NOMO-1 treated with DMSO at 0.1 percent for 48 hours (cell line): ENCODE results near the gene NODAL.

ENCODE experiments used
- DNase-seq: peaks from one replicate; lab custom pipeline; 2025; ENCODE audit not compliant: unreplicated experiment; lab: John Stamatoyannopoulos, UW

Gene NODAL

GRCh38 chr10:70433581-70434280 lies 7.8 kb downstream of the NODAL start:
- DNase-seq: no peak

GRCh38 chr10:70432561-70433263 lies 8.8 kb downstream of the NODAL start:
- DNase-seq: no peak

- no peak for DNase-seq
Measured at GRCh38 chr10:70432101-70432500, 9.4 kb downstream of the NODAL start.

DNA sequence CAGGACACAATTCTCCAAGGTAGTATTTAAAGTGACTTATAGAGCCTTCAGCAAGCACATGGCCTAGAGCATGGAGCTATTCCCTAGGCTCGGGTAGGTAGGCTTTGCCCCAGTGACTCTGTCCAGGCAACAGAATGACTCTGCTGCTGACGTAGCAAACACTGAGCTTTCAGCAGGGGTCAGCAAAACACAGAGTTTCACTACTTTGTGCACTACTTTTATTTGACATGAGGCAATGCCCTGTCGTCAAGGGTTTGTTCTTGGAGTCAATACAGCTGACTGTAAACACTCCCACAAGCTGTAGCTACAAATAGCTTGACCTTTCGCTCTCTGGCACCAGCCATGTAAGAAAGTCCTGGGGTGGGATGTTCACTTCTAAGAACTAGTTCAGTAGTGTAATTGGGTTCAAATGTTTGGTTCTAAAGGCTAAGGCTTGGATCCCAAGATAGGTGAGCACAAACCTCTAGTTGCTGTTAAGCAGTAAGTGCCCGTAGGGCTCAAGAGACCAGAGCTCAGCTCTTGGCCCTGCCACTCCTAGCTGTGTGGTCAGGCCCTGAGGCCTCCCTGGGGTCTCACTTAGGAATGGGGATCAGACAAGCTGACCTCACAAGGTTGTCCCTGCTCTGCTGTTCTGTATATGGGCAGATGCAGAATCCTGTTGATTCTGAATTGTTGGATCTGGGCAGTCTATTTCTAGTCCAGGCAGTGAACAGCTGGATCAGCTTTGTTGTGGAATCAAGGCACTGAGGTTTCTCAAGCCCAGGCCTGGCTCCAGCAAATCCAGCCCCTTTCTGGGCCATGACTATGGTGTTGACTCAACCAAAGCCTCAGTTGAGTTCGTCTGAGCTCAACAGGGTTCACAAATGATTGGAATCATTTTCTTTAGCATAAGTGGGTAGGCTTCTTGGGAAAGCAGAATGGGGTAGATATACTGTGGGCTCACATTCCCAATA lies 10.7 kb downstream of the NODAL start:
- no peak for DNase-seq

GRCh38 chr10:70426823-70427222 lies 14.7 kb downstream of the NODAL start:
- DNase-seq: no peak

- DNase-seq: no peak
Measured at GRCh38 chr10:70425096-70425495, 16.4 kb downstream of the NODAL start.

DNA sequence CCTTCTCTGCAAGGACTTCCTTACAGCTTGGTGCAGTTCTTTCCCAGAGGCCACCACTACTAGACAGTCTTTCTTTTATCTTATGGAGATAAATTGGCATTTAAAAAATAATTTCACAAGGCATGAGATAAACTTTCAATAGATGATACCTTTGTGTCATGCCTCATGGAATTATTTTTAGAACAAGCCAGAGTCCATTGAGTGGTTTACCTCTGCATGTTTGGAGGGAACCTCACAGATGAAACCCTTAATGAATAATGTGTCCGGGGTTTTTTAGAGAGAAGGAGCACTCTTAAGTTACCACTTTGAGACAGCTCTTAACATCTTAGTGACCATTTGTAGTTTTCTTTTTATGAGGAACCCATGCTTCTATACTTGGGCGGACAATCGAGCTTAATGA lies 17.2 kb downstream of the NODAL start:
- no peak for DNase-seq

DNA sequence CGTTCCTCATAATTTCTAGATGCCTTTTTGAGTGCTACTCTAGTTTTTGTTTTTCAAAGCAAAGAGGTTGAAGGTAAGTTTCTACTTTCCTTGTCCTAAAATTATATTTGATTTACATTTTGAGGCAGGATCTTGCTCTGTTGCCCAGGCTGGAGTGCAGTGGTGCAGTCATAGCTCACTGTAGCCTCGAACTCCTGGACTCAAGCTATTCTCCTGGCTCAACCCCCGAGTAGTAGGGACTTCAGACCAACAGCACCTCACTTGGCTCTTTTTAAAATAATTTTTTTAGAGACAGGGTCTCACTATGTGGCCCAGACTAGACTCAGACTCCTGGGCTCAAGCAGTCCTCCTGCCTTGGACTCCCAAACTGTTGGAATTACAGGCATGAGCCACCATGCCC lies 22.8 kb downstream of the NODAL start:
- no peak for DNase-seq

- no peak for DNase-seq
Measured at GRCh38 chr10:70418229-70418628, 23.3 kb downstream of the NODAL start.

- DNase-seq: no peak
Measured at GRCh38 chr10:70417568-70417967, 23.9 kb downstream of the NODAL start.

- DNase-seq: no peak
Measured at GRCh38 chr10:70412356-70412755, 29.1 kb downstream of the NODAL start.

- no peak for DNase-seq
Measured at GRCh38 chr10:70410608-70411007, 30.9 kb downstream of the NODAL start.

DNA sequence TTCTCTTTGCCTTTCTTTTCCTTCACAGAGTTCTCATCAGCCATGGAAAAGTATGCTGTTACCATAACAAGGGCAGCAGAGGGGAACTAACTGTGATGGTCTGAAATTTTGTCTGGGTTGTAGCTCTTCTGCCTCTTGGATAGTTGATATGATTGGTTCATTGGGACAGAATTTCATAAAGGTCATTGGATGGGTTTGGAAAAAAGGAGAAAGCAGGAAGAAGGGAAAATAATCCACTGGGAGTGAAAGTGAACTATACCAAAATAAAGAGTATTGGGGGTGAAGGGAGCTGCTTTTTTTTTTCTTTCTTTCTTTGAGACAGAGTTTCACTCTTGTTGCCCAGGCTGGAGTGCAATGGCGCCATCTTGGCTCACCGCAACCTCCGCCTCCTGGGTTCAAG lies 31.7 kb downstream of the NODAL start:
- no peak for DNase-seq

DNA sequence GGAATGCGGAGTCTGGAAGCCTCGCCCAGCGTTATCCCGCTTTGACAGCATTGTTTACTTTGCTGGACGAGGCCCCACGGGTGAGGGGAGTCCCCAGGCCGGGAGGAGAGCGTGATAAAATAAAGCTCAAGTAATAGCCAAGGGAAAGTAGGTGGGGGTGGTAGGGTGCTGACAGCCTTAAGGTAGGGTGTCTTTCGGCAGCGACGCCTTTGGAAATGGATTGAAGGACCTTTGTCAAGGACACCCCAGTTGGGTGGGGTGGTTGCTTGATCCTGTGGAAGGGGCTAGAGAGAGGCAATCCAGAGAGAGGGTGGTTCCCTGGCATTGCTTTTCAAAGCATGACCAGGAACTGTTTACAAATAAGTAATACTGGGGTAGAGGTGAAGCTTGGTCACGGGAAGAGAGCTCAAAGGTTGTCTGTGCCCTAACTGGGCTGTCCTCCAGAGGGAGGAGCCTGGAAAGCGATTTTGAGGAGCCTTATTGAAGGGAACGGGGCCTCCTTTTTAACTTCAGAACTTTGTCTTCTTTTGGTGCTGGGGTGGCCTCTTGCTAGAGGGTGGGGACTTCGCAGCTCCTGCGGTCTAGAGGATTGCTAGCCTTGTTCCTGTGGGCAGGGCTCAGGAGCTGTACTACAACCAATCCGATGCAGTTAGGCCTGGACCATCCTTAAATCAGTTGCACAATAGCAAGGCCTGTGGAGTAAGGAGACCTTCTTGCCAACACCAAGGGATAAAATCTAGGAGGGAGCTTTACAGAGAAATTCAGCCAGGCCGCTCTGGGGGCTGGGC lies 36.2 kb downstream of the NODAL start:
- DNase-seq: peak; percentile 93

DNA sequence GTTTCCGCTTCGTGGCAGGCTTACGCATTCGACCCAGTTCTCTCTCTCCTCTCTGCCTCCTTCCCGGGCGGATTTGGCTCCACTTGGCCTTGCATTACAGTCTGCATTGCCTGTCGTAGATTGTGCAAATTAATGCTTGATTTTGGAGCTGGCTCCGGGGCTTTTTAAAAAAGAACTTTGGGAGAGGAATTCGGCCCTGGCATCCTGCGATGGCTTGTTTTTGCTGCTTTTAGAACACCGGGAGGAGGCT lies 36.8 kb downstream of the NODAL start:
- no peak for DNase-seq

DNA sequence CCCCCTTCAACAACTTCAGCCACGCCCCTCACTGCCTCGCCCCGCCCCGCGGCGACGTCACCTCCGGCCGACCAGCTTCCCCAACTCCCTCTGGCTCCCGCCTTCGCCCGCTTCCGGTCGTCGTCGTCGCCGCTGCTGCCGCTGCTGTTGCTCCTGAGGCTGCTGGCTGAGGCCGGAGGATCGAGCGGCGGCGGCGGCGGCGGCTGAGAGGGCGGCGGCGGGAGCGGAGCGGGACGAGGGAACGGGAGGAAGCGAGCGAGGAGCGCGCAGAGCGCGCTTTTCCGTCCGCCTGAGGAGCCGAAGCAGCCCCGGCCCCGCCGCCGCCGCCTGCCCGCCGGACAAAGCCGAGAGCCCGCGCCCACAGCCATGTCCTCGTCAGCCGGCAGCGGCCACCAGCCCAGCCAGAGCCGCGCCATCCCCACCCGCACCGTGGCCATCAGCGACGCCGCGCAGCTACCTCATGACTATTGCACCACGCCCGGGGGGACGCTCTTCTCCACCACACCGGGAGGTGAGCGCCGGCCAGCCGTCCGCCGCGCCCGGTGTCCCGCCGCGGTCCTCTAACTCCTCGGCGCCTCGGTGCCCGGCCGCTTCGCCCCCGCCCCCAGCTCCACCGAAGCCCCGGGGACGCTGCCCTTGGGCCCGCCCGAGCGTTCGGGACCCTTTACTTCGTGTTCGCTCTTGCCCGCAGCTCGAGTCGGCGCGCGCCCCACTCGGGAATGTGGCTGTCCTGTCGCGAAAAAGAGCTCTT lies 37.3 kb downstream of the NODAL start, which contains the start of gene EIF4EBP2:
TSS of gene EIF4EBP2 (plus strand) at position 110 of the 751 bp plus-strand sequence. CDS start at position 367, 257 bp downstream.
- DNase-seq: peak; percentile 93

DNA sequence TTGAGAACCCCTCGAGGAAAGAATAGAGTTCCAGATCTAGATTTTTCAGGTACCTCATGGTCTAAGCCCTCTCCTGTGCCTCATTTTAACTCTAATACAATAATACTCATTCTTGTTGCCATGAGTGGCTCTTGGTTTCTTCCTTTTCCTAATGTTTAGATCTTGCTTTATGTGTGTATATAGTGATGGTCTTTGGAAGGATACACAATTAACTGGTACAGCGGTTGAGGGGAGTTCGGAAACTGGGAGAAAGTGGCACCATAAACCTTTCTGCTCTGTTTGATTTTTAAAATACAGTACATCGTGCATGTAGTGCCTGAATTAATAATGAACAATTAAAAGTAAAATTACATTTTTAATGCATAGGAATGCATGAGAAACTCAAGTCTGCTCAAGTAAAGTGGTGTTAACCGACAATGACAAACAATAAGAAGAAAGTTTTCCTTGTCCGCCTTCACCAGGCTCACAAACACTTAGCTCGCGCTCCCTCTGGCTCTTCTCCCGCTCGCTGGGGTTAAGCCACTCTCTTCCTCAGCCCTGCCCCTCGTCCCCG lies 37.9 kb downstream of the NODAL start:
- DNase-seq: no peak

- DNase-seq: no peak
Measured at GRCh38 chr10:70399177-70399576, 42.3 kb downstream of the NODAL start.

GRCh38 chr10:70396140-70396539 lies 45.3 kb downstream of the NODAL start:
- DNase-seq: no peak

- no peak for DNase-seq
Measured at GRCh38 chr10:70391654-70392053, 49.8 kb downstream of the NODAL start.
